Measurements from ENCODE around the gene FOXA3. TPM values are rescaled to one million over a fixed set of nuclear protein-coding genes. Genes with fewer than 3 reads are reported as not detected.

Gene FOXA3
- polyA plus RNA-seq, 2 of the 4 experiments (the other 2 are of a cell fraction) = 1.6 to 5.3 TPM

- no peak for TF ChIP-seq JUNB (IDR thresholded peaks at IDR 0.05)
- TF ChIP-seq EHF (CRISPR knock-in tag; IDR thresholded peaks at IDR 0.05) = no peak
- no peak for TF ChIP-seq HES2 (IDR thresholded peaks at IDR 0.05)
- no peak for TF ChIP-seq BHLHE40 (IDR thresholded peaks at IDR 0.05; ENCODE audit: low read depth, low read length)
- no peak for TF ChIP-seq REST (IDR thresholded peaks at IDR 0.05)
- TF ChIP-seq ELK1 (IDR thresholded peaks at IDR 0.05; ENCODE audit: low read depth, low read length) = no peak
- no peak for TF ChIP-seq ATOH8 (CRISPR knock-in tag; IDR thresholded peaks at IDR 0.05; ENCODE audit: low read depth)
- TF ChIP-seq NFE2L2 (conservative IDR thresholded peaks at IDR 0.05; ENCODE audit: low read length) = no peak
- no peak for TF ChIP-seq BCL3 (IDR thresholded peaks at IDR 0.05)
- TF ChIP-seq ESRRA (IDR thresholded peaks at IDR 0.05; ENCODE audit: borderline replicate concordance, low read length) = 0 out of 2 replicates have a peak, but pooled peaks have one; percentile 35
- TF ChIP-seq EHMT2 (IDR thresholded peaks at IDR 0.05; ENCODE audit: low read depth) = no peak
- TF ChIP-seq ZSCAN20 (CRISPR knock-in tag; IDR thresholded peaks at IDR 0.05) = no peak
- no peak for TF ChIP-seq RFX5 (IDR thresholded peaks at IDR 0.05)
- no peak for TF ChIP-seq POLR2A (IDR thresholded peaks at IDR 0.05; ENCODE audit: low read length)
- no peak for TF ChIP-seq SREBF2 (IDR thresholded peaks at IDR 0.05)
- TF ChIP-seq CTCF (IDR thresholded peaks at IDR 0.05) = peak; percentile 100
- no peak for TF ChIP-seq HOXB5 (CRISPR knock-in tag; IDR thresholded peaks at IDR 0.05)
- no peak for TF ChIP-seq HDAC2 (IDR thresholded peaks at IDR 0.05)
Measured at GRCh38 chr19:45817010-45817724, 47.0 kb upstream of the FOXA3 start (continued).
